Left ventricle myocardium superior (tissue), 1 donor: ENCODE data around the gene ACAP1. TPM values are rescaled to one million over a fixed set of nuclear protein-coding genes. Genes with fewer than 3 reads are reported as not detected.

ENCODE experiments used
- ATAC-seq: fragments of 200-7000 bp; cut with Tn5 transposase; one replicate; pipeline ENCODE4 v1.9.1; 2020; ENCODE audit warnings: mild to moderate bottlenecking, moderate library complexity
- DNase-seq: peaks from one replicate; pipeline ENCODE4 v3.0.0-alpha.2; 2020
- intact Hi-C: fragments of 100-400 bp; cut with micrococcal nuclease; formaldehyde crosslinking; loops from one replicate; pipeline ENCODE4 v1.11.0; 2022
- total RNA-seq: library from RNA; stranded (reverse); fragmentation: NEBNext Ultra II Directional; extraction: Animal tissue kit (Norgen Biotek cat#: 25700); gene quantifications from one replicate; pipeline ENCODE4 v1.2.1, GENCODE V29; 2021
- donor health status: DM: no; HTN: yes; CAD: no; lungs with severe emphysema.

Gene ACAP1
- total RNA-seq, 1 donor from 2014 or later: 17.3 TPM

DNA sequence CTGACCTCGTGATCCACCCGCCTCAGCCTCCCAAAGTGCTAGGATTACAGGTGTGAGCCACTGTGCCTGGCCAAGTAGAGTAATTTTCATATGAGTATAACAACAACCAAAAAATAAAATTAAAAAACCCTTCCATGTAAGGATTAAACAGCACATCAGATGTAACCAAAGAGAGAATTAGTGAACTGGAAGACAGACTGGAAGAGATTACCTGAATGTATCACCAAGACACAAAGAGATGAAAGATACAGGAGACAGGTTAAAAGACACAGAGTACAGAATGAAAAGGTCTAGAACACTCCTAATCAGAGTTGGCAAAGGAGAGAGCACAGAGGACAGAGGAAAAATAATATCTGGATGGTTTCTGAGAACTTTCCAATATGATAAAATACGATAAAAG, 42.8 kb downstream of the ACAP1 start:
- intact Hi-C loops: no loop called here
- no peak for ATAC-seq
- no peak for DNase-seq

DNA sequence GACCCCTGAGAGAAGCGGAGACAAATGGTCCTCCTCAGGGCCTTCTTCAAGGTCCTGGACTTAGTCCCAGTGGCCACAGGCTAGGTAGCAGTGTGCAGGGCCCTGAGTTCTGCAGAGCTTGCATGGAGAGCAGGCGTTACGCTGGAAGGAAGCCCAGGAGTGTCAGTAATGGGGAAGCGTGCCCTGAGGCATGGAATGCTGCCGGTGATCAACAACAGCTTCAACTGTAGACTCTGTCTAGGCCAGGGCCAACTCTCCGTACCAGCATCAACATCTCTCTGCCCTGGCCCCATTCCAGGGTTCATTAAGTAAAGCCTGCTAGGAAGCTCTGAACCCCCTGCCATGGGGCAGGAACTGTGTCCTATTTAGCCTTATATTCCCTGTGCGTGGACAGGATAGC, 44.0 kb downstream of the ACAP1 start:
- ATAC-seq (peak; percentile 87), DNase-seq (peak; percentile 80)
- intact Hi-C loops: no loop called here

DNA sequence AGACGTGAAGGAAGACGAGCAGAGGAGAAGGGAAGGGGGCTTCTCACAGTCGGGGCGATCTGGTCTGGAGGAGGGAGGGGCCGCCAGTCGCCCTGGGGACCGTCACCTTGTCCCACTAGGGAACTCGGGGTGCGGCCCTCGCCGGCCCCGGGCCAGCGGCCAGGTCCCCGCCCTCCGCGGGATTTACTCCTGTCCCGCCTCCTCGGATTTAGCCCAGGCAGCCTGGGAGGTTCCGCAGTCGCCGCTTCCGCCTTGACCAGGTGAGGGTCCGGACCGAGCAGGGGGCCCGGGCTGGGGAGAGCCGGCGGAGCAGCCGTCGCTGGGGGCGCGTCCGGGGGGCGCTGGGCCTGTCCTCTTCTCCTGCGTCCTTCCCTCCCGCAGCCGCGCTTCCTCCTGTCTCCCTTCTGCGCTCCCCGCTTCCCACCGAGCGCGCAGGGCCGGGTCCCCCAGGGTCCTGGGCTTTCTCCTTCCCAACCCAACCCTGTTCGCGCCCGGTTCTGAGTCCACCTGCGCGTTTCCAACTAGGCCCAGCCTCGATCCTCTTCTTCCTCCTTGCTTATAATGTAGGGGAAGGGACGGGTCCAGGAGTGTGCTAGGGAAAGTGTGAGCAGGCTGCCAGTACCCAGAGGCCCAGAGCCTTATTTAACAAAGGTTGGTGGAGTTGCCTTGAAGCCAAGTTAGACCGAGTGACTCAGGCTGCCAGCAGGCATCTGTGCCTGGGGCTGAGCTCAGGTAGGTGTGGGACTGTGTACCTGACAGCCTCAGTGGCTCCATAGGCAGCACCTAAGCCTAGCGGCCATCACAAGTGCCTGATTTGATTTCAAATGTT, 44.7 kb downstream of the ACAP1 start, which contains the start of gene TNK1:
Gene TNK1 (plus strand): TSS at position 235 of the 829 bp plus-strand sequence. CDS start 1,838 bp downstream, outside the sequence.
- intact Hi-C loops: no loop called here
- peak; percentile 74 for DNase-seq
- peak; percentile 73 for ATAC-seq

- intact Hi-C loops: no loop called here
- no peak for ATAC-seq
- no peak for DNase-seq
These were observed 46.6 kb downstream of the ACAP1 start for GRCh38 chr17:7382901-7383300.

GRCh38 chr17:7383371-7383741, 47.0 kb downstream of the ACAP1 start:
- intact Hi-C loops: no loop called here
- DNase-seq: no peak
- no peak for ATAC-seq

DNA sequence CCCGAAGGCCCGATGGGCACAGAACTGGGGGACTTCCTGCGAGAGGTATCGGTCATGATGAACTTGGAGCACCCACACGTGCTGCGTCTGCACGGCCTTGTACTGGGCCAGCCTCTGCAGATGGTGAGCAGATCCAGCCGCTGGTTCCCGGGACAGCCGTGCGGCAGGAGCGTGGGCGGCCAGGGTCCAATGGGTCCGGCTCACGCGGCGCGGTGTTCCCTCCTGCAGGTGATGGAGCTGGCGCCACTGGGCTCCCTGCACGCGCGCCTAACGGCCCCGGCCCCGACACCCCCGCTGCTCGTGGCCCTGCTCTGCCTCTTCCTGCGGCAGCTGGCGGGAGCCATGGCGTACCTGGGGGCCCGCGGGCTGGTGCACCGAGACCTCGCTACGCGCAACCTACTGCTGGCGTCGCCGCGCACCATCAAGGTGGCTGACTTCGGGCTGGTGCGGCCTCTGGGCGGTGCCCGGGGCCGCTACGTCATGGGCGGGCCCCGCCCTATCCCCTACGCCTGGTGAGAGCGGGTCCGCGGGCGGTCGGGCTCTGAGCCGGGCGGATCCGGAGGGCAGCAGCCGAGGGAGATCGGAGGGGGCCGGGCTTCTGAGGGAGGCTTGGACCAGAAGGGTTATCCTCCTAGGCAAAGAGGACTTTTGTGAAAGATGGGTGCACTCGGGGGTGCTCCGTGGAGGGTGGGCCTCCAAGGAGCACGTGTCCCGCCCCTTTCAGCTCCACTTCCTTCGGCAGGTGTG, 47.6 kb downstream of the ACAP1 start:
- ATAC-seq (peak; percentile 57), DNase-seq (peak; percentile 68)

DNA sequence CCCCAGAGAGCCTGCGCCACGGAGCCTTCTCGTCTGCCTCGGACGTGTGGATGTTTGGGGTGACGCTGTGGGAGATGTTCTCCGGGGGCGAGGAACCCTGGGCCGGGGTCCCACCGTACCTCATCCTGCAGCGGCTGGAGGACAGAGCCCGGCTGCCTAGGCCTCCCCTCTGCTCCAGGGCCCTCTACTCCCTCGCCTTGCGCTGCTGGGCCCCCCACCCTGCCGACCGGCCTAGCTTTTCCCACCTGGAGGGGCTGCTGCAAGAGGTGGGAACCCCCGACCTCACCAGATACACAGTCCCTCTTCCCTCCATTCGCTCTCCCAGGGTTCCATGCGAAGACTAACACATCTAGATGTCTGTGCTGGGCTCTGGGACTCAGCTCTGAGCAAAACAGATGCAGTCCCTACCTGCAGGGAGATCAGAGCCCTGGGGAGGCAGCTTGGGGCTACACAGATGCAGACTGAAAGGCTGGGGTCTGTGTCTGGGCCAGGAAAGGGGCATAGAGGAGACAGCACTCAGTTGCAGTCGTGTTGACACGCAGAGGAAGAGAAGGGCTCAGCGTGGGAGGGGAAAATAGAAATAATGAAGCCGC, 48.3 kb downstream of the ACAP1 start:
- intact Hi-C loops: no loop called here
- no peak for DNase-seq
- ATAC-seq: no peak

More for the DNA sequence above, 47.6 kb downstream of the ACAP1 start:
- intact Hi-C loops: no loop called here

- intact Hi-C loops: no loop called here
- no peak for DNase-seq
- ATAC-seq: no peak
These were observed 52.5 kb downstream of the ACAP1 start for GRCh38 chr17:7388856-7389255.

GRCh38 chr17:7389924-7390910, 53.9 kb downstream of the ACAP1 start:
- intact Hi-C loops: no loop called here

DNA sequence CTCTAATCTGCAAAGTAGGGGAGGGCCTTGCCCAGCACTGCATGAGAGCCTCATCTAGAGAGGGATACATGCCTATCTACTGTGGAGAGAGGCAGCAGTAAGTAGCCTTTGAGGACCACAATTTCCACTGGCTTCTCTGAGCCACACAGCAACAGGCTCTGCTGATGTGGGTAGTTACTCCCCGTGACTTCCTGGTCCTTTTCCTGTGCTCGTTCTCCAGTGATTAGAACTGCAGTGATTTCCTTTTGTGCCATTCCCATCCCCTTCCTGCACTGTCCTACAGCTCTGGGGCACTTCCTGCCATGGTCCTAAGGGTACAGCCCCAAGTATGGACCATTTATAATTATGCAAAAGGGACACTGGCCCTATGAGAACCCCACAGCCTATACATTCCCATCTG, 55.0 kb downstream of the ACAP1 start:
- ATAC-seq: no peak
- intact Hi-C loops: no loop called here

More at GRCh38 chr17:7389924-7390910, 53.9 kb downstream of the ACAP1 start:
- ATAC-seq: no peak
- DNase-seq: no peak

GRCh38 chr17:7392696-7393612, 56.6 kb downstream of the ACAP1 start:
- intact Hi-C loops: no loop called here
- DNase-seq (no peak), ATAC-seq (no peak)

More for the DNA sequence above, 55.0 kb downstream of the ACAP1 start:
- no peak for DNase-seq

DNA sequence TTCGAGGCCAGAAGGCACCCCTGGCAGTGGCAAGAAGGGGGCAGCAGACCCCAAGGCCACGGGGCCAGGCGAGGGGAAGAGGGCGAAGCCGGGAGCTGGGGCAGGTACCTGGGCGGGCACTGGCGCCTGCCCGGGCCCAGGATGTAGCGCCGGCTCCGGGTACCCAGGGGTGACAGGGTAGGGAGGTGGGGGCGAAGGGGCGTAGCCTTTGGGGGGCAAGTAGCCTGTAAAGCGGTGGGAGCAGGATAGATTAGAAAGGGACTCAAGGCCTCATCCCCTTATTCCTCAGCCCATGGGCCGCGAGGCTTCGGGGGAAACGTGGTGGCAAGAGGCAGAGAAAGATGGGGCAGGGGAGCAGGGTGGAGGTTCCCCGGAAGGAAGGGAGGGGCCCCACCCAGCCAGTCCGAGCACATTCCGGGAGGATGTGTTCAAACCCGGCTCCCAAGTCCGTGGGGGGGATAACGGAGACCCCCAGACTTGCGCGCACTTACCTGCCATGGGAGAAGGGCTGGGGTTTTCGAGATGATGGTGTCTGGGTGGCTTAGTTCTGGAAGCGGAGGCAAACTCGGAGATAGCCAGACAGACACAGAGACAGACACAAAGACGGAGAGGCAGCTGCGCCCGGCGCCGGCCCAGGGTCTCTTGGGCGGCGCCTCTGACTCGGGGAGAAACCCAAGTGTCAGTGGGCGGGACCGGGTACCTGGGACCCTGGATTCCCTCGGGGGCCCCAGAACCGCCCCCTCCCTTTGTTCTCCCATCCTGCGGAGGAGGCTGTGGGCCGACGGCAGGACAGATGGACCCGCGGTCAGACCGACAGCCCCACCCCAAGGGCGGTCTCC, 57.5 kb downstream of the ACAP1 start:
- ATAC-seq: peak; percentile 21
- DNase-seq: no peak
- intact Hi-C loops: no loop called here

DNA sequence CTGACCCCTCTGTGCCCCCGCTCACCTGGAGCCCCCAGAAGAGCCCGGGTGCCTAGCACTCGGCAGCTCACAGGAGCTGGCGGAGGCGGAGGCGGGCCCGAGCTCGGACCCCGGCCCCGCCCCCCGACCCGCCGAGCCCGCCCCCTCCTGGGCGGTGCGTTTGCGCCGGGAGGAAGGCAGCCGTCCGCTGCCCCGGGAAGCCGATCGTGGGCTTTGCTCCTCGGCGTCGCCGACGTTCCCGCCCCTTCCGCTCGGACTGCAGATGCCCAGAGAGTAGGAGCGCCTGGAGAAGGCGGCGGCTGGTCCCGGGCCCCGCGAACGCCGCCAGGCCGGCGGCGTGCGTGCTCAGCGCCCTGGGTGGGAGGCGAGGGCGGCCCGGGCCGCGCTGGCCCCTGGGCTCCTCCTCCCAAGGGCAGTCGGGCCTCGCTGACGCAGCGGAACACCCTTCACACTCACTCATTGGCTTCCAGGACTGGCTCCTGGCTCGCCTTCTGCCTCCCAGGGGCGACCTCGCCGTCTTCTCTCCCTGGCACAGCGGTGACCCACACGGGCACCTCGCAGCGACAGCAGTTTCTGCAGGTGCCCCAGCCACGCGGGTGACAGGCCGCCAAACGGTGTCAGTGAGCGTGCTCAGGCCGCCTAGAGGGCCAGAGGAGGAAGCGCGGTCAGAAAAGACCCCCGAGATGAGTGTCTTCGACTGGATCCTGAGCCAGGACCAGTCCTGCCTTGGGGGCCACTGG, 58.3 kb downstream of the ACAP1 start, which contains the start of gene PLSCR3:
Gene PLSCR3 (minus strand): TSS at position 74 of the 740 bp plus-strand sequence. CDS start 415 bp downstream, outside the sequence.
- peak; percentile 95 for DNase-seq
- intact Hi-C loops: no loop called here
- ATAC-seq: peak; percentile 96

- ATAC-seq: no peak
- no peak for DNase-seq
- intact Hi-C loops: no loop called here
These were observed 59.8 kb downstream of the ACAP1 start for GRCh38 chr17:7396147-7396546.

GRCh38 chr17:7398612-7399011, 62.3 kb downstream of the ACAP1 start:
- ATAC-seq (no peak), DNase-seq (no peak)
- intact Hi-C loops: no loop called here
